Neural cell (in vitro differentiated cells): ENCODE data around the gene AGO4. TPM values are rescaled to one million over a fixed set of nuclear protein-coding genes. Genes with fewer than 3 reads are reported as not detected.

Experiments
- H2AFZ ChIP-seq: fragments of 200-600, 300-800 bp; sonication (generic), shearing (Covaris generic); 2 replicates; pipeline ENCODE4 v1.6.0; 2014; ENCODE audit warnings: low read depth, mild to moderate bottlenecking, antibody characterized with exemption, low read length, moderate library complexity
- H3F3A ChIP-seq: fragments of 200-600 bp; shearing (Covaris generic); 2 replicates; pipeline ENCODE4 v1.6.1; 2016; ENCODE audit warnings: mild to moderate bottlenecking, moderate library complexity, mixed read lengths, antibody characterized with exemption, low read length; ENCODE audit not compliant: insufficient read depth, poor library complexity, severe bottlenecking
- H3K27ac ChIP-seq: fragments of 200-600, 300-800 bp; sonication (generic), shearing (Covaris generic); 2 replicates; pipeline ENCODE4 v1.5.1; 2014; ENCODE audit warnings: mild to moderate bottlenecking, low read length, moderate library complexity
- H3K27me3 ChIP-seq: fragments of 300-800, 200-600 bp; sonication (generic), shearing (Covaris generic); 2 replicates; pipeline ENCODE4 v1.6.0; 2014; ENCODE audit warnings: mild to moderate bottlenecking, low read depth, low read length, moderate library complexity; ENCODE audit not compliant: insufficient read depth
- H3K36me3 ChIP-seq: fragments of 300-800, 200-600 bp; sonication (generic), shearing (Covaris generic); 2 replicates; pipeline ENCODE4 v1.5.1; 2014; ENCODE audit warnings: mild to moderate bottlenecking, antibody characterized with exemption, low read length, moderate library complexity; ENCODE audit not compliant: insufficient read depth
- H3K4me2 ChIP-seq: fragments of 300-800, 200-600 bp; sonication (generic), shearing (Covaris generic); 2 replicates; pipeline ENCODE4 v1.6.0; 2014; ENCODE audit warnings: mild to moderate bottlenecking, low read length
- H3K4me3 ChIP-seq: fragments of 300-800, 200-600 bp; sonication (generic), shearing (Covaris generic); 2 replicates; pipeline ENCODE4 v1.5.1; 2014; ENCODE audit warnings: mild to moderate bottlenecking, low read length, moderate library complexity
- H3K79me2 ChIP-seq: fragments of 200-600 bp; shearing (Covaris generic); replicated peaks from 2 replicates; pipeline ENCODE4 v1.6.0; 2014; ENCODE audit warnings: mild to moderate bottlenecking, low read length, moderate library complexity; ENCODE audit not compliant: insufficient read depth
- H3K9ac ChIP-seq: fragments of 300-800, 200-600 bp; sonication (generic), shearing (Covaris generic); 2 replicates; pipeline ENCODE4 v1.6.1; 2016; ENCODE audit warnings: mild to moderate bottlenecking, low read length, mixed read lengths
- H3K9me2 ChIP-seq: fragments of 200-600 bp; shearing (Covaris generic); 2 replicates; pipeline ENCODE4 v1.6.1; 2016; ENCODE audit warnings: mild to moderate bottlenecking, low read length, mixed read lengths; ENCODE audit not compliant: insufficient read depth
- H3K9me3 ChIP-seq: fragments of 200-600, 300-800 bp; sonication (generic), shearing (Covaris generic); 2 replicates; pipeline ENCODE4 v1.6.1; 2016; ENCODE audit warnings: mild to moderate bottlenecking, mixed run types, low read length, moderate library complexity, mixed read lengths
- H4K20me1 ChIP-seq: fragments of 200-600 bp; shearing (Covaris generic); 2 replicates; pipeline ENCODE4 v1.6.1; 2016; ENCODE audit warnings: mild to moderate bottlenecking, mixed run types; ENCODE audit not compliant: insufficient read depth
- EP300 ChIP-seq: fragments of 450-650 bp; conservative IDR thresholded peaks from 2 replicates; pipeline ENCODE4 v1.6.1; 2014; ENCODE audit warnings: antibody characterized with exemption, mild to moderate bottlenecking, moderate library complexity; ENCODE audit not compliant: poor library complexity, severe bottlenecking
- EZH2 ChIP-seq: fragments of 200-600, 300-800 bp; shearing (Covaris generic), sonication (generic); IDR thresholded peaks from 2 replicates; pipeline ENCODE4 v1.6.1; 2014; ENCODE audit warnings: antibody characterized with exemption, low read length, borderline replicate concordance, mild to moderate bottlenecking; ENCODE audit not compliant: insufficient read depth, poor library complexity, severe bottlenecking
- MXI1 ChIP-seq: fragments of 450-650 bp; conservative IDR thresholded peaks from 2 replicates; pipeline ENCODE4 v1.6.1; 2014; ENCODE audit warnings: antibody characterized with exemption, mild to moderate bottlenecking; ENCODE audit not compliant: poor library complexity, severe bottlenecking
- POLR2AphosphoS5 ChIP-seq: IDR thresholded peaks from 2 replicates; pipeline ENCODE4 v1.6.1; 2012
- RAD21 ChIP-seq: fragments of 450-650 bp; conservative IDR thresholded peaks from 2 replicates; pipeline ENCODE4 v1.6.1; 2014; ENCODE audit warnings: antibody characterized with exemption, mild to moderate bottlenecking, moderate library complexity
- SMC3 ChIP-seq: fragments of 450-650 bp; conservative IDR thresholded peaks from 2 replicates; pipeline ENCODE4 v1.6.1; 2014; ENCODE audit warnings: antibody characterized with exemption, mild to moderate bottlenecking, moderate library complexity; ENCODE audit not compliant: poor library complexity
- TAF1 ChIP-seq: IDR thresholded peaks from 2 replicates; pipeline ENCODE4 v1.6.1; 2012; ENCODE audit warnings: low read depth
- polyA plus RNA-seq: library from polyadenylated mRNA; depleted of rRNA; stranded (reverse); fragments of >200 nt; gene quantifications from 2 replicates; pipeline ENCODE4 v1.2.3, GENCODE V29; 2014
- TF ChIP-seq, protein P1 (sequence below): IDR thresholded peaks from 2 replicates; pipeline ENCODE4 v1.6.1; 2012; ENCODE audit warnings: borderline replicate concordance
- TF ChIP-seq, protein P2 (sequence below): fragments of 450-650 bp; IDR thresholded peaks from 2 replicates; pipeline ENCODE4 v1.5.1; 2014; ENCODE audit warnings: antibody characterized with exemption, mild to moderate bottlenecking, moderate library complexity; ENCODE audit not compliant: poor library complexity, severe bottlenecking

The AGO4 gene
- polyA plus RNA-seq, 1 donor from 2014 or later: 51.9 TPM

DNA sequence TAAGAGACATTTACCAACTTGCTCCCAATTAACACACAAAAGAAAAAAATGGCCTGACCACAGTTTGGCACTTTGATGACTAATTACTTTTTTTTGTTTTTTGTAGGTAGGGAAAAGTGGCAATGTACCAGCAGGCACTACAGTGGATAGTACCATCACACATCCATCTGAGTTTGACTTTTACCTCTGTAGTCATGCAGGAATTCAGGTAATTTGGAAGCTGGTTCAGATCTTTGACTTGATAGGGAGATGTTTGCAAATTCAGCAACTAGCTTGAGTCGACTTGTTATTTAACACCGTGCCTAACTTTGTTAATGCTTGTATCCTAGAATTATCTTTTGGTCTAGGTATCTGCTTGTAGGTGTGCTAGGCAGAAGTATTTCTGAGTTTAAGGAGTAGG is 42.2 kb downstream of the AGO4 start:
- no peak overlapping the region for H3K27ac ChIP-seq
- no peaks in the 10 kb centered on the region for H3K79me2 ChIP-seq
- TF ChIP-seq TAF1 (no peak), EP300 (no peak), EZH2 (no peak), SMC3 (no peak)
- H3K4me3 ChIP-seq: no peak overlapping the region
- no peaks in the 10 kb centered on the region for H3F3A ChIP-seq
- H3K9ac ChIP-seq: no peak overlapping the region
- H3K27me3 ChIP-seq: no peaks in the 10 kb centered on the region
- no peaks in the 10 kb centered on the region for H3K9me3 ChIP-seq
- no peak overlapping the region for H3K4me2 ChIP-seq
- no peaks in the 10 kb centered on the region for H3K9me2 ChIP-seq
- no peaks in the 10 kb centered on the region for H4K20me1 ChIP-seq
- no peaks in the 10 kb centered on the region for H3K36me3 ChIP-seq
- H2AFZ ChIP-seq: no peak overlapping the region

DNA sequence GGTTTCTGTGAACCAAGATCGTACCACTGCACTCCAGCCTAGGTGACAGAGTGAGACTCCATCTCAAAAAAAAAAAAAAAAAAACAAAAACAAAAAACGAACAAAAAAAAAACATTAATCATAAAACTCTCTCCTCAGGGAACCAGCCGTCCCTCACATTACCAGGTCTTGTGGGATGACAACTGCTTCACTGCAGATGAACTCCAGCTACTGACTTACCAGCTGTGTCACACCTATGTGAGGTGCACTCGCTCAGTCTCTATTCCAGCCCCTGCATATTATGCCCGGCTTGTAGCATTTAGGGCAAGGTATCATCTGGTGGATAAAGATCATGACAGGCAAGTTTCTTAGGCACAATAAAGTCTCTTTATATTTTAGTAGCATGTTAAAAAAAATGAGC is 42.9 kb downstream of the AGO4 start:
- Histone ChIP-seq H3K9me3 (no peaks in the 10 kb centered on the region), H2AFZ (no peak overlapping the region), H3K9ac (no peak overlapping the region), H3K27ac (no peak overlapping the region), H4K20me1 (no peaks in the 10 kb centered on the region), H3K9me2 (no peaks in the 10 kb centered on the region), H3F3A (no peaks in the 10 kb centered on the region), H3K79me2 (no peaks in the 10 kb centered on the region), H3K4me2 (no peak overlapping the region), H3K4me3 (no peak overlapping the region), H3K27me3 (no peaks in the 10 kb centered on the region), H3K36me3 (peaks cover 4% of the 10 kb centered on the region)
- TF ChIP-seq EZH2: no peak
- no peak for TF ChIP-seq POLR2AphosphoS5
- TF ChIP-seq MXI1: no peak
- TF ChIP-seq RAD21: no peak
- no peak for TF ChIP-seq SMC3
- TF ChIP-seq, protein P1, sequence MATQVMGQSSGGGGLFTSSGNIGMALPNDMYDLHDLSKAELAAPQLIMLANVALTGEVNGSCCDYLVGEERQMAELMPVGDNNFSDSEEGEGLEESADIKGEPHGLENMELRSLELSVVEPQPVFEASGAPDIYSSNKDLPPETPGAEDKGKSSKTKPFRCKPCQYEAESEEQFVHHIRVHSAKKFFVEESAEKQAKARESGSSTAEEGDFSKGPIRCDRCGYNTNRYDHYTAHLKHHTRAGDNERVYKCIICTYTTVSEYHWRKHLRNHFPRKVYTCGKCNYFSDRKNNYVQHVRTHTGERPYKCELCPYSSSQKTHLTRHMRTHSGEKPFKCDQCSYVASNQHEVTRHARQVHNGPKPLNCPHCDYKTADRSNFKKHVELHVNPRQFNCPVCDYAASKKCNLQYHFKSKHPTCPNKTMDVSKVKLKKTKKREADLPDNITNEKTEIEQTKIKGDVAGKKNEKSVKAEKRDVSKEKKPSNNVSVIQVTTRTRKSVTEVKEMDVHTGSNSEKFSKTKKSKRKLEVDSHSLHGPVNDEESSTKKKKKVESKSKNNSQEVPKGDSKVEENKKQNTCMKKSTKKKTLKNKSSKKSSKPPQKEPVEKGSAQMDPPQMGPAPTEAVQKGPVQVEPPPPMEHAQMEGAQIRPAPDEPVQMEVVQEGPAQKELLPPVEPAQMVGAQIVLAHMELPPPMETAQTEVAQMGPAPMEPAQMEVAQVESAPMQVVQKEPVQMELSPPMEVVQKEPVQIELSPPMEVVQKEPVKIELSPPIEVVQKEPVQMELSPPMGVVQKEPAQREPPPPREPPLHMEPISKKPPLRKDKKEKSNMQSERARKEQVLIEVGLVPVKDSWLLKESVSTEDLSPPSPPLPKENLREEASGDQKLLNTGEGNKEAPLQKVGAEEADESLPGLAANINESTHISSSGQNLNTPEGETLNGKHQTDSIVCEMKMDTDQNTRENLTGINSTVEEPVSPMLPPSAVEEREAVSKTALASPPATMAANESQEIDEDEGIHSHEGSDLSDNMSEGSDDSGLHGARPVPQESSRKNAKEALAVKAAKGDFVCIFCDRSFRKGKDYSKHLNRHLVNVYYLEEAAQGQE: no peak
- no peak for TF ChIP-seq EP300
- no peak for TF ChIP-seq TAF1
- TF ChIP-seq, protein P2, sequence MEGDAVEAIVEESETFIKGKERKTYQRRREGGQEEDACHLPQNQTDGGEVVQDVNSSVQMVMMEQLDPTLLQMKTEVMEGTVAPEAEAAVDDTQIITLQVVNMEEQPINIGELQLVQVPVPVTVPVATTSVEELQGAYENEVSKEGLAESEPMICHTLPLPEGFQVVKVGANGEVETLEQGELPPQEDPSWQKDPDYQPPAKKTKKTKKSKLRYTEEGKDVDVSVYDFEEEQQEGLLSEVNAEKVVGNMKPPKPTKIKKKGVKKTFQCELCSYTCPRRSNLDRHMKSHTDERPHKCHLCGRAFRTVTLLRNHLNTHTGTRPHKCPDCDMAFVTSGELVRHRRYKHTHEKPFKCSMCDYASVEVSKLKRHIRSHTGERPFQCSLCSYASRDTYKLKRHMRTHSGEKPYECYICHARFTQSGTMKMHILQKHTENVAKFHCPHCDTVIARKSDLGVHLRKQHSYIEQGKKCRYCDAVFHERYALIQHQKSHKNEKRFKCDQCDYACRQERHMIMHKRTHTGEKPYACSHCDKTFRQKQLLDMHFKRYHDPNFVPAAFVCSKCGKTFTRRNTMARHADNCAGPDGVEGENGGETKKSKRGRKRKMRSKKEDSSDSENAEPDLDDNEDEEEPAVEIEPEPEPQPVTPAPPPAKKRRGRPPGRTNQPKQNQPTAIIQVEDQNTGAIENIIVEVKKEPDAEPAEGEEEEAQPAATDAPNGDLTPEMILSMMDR: no peak
